G401 (cell line): Measurements from ENCODE around the gene GORASP2. TPM values are rescaled to one million over a fixed set of nuclear protein-coding genes. Genes with fewer than 3 reads are reported as not detected.
"Not testable (repeated sequence)": the region's sequence is repeated elsewhere in the genome, so short reads cannot be mapped to it uniquely, and the experiment has no call there.

Source experiments
- DNase-seq: peaks from one replicate; pipeline ENCODE4 v3.0.0-alpha.2; 2015; ENCODE audit warnings: low spot score
- in situ Hi-C: cut with HindIII; loops from 2 replicates; pipeline ENCODE4 v1.10.0; 2016; ENCODE audit warnings: low sequenced_read_pairs, mixed read lengths
- total RNA-seq: library from RNA; depleted of rRNA; stranded (reverse); fragments of >200 nt; shearing (Covaris generic); gene quantifications from 2 replicates; pipeline ENCODE4 v1.2.3, GENCODE V29; 2014; rRNA removed

Gene GORASP2
- 40.5 and 67.1 TPM in 2 replicates for total RNA-seq

GRCh38 chr2:170928824-170929685, at the start of gene GORASP2:
GORASP2 (plus strand) TSS chr2:170929253; CDS start chr2:170929341, 88 bp downstream.
- DNase-seq = peak; percentile 99
- in situ Hi-C loops = no loop called here

- no peak for DNase-seq
- in situ Hi-C loops = no loop called here
Observed at GRCh38 chr2:170881840-170882239, 47.2 kb upstream of the GORASP2 start.

- in situ Hi-C loops = no loop called here
- no peak for DNase-seq
Observed at GRCh38 chr2:170882758-170883157, 46.3 kb upstream of the GORASP2 start.

GRCh38 chr2:170883683-170884082, 45.4 kb upstream of the GORASP2 start:
- DNase-seq = no peak

GRCh38 chr2:170885130-170885791, 43.8 kb upstream of the GORASP2 start:
- DNase-seq = no peak
- in situ Hi-C loops = no loop called here

More at GRCh38 chr2:170883683-170884082, 45.4 kb upstream of the GORASP2 start:
- in situ Hi-C loops = no loop called here

- in situ Hi-C loops = no loop called here
- no peak for DNase-seq
Observed at GRCh38 chr2:170886386-170886785, 42.7 kb upstream of the GORASP2 start.

GRCh38 chr2:170887496-170887895, 41.6 kb upstream of the GORASP2 start:
- in situ Hi-C loops = no loop called here
- DNase-seq = no peak

- DNase-seq = no peak
- in situ Hi-C loops = no loop called here
Observed at GRCh38 chr2:170887896-170888295, 41.2 kb upstream of the GORASP2 start.

- in situ Hi-C loops = no loop called here
- no peak for DNase-seq
Observed at GRCh38 chr2:170891893-170892292, 37.2 kb upstream of the GORASP2 start.

- DNase-seq = no peak
- in situ Hi-C loops = no loop called here
Observed at GRCh38 chr2:170892391-170892951, 36.6 kb upstream of the GORASP2 start.

- no peak for DNase-seq
- in situ Hi-C loops = no loop called here
Observed at GRCh38 chr2:170895023-170895757, 33.9 kb upstream of the GORASP2 start.

GRCh38 chr2:170896622-170897021, 32.4 kb upstream of the GORASP2 start:
- in situ Hi-C loops = no loop called here
- no peak for DNase-seq

- in situ Hi-C loops = no loop called here
- no peak for DNase-seq
Observed at GRCh38 chr2:170897108-170897507, 31.9 kb upstream of the GORASP2 start.

GRCh38 chr2:170905864-170906263, 23.2 kb upstream of the GORASP2 start:
- in situ Hi-C loops = no loop called here
- DNase-seq = no peak

- DNase-seq = no peak
- in situ Hi-C loops = no loop called here
Observed at GRCh38 chr2:170911314-170911889, 17.7 kb upstream of the GORASP2 start.

- DNase-seq, in situ Hi-C loops: not testable (repeated sequence)
Observed at GRCh38 chr2:170914994-170915666, 13.9 kb upstream of the GORASP2 start.

- no peak for DNase-seq
- in situ Hi-C loops = no loop called here
Observed at GRCh38 chr2:170917219-170917913, 11.7 kb upstream of the GORASP2 start.

GRCh38 chr2:170917957-170918356, 11.1 kb upstream of the GORASP2 start:
- DNase-seq = no peak
- in situ Hi-C loops = no loop called here
